HG03095 (cell line): ENCODE measurements around the gene HTR3E.
"Not testable (repeated sequence)": the region's sequence is repeated elsewhere in the genome, so short reads cannot be mapped to it uniquely, and the experiment has no call there.

Source experiments
- ATAC-seq: cut with Tn5 transposase; IDR thresholded peaks from one replicate; pipeline ENCODE4 v1.9.1; 2021; ENCODE audit warnings: moderate library complexity; ENCODE audit not compliant: unreplicated experiment

The HTR3E gene, protein sequence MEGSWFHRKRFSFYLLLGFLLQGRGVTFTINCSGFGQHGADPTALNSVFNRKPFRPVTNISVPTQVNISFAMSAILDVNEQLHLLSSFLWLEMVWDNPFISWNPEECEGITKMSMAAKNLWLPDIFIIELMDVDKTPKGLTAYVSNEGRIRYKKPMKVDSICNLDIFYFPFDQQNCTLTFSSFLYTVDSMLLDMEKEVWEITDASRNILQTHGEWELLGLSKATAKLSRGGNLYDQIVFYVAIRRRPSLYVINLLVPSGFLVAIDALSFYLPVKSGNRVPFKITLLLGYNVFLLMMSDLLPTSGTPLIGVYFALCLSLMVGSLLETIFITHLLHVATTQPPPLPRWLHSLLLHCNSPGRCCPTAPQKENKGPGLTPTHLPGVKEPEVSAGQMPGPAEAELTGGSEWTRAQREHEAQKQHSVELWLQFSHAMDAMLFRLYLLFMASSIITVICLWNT

DNA sequence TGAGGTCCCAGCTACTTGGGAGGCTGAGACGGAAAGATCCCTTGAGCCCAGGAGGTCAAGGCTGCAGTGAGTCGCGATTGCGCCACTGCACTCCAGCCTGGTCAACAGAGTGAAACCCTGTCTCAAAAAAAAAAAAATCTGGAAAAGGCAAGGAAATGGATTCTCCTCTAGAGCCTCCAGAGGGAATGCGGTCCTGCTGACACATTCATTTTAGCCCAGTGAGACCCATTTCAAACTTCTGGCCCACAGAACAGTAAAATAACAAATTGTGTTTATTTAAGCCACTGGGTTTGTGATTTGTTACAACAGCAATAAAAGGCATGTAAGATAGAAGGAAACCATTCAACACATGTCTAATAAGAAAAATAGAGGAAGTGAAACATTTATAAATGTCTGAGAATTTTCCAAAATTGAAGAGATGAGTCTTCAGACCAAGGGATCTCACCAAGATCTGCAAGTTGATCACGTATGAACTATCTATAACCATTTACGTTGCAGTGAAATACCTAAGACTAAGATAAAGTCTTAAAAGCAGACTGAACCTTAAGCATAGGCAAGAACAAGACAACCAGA, at the start of gene HTR3E:
Gene HTR3E (plus strand): TSS at position 254 of the 573 bp plus-strand sequence. CDS start 466 bp downstream, outside the sequence.
- ATAC-seq: no peak

DNA sequence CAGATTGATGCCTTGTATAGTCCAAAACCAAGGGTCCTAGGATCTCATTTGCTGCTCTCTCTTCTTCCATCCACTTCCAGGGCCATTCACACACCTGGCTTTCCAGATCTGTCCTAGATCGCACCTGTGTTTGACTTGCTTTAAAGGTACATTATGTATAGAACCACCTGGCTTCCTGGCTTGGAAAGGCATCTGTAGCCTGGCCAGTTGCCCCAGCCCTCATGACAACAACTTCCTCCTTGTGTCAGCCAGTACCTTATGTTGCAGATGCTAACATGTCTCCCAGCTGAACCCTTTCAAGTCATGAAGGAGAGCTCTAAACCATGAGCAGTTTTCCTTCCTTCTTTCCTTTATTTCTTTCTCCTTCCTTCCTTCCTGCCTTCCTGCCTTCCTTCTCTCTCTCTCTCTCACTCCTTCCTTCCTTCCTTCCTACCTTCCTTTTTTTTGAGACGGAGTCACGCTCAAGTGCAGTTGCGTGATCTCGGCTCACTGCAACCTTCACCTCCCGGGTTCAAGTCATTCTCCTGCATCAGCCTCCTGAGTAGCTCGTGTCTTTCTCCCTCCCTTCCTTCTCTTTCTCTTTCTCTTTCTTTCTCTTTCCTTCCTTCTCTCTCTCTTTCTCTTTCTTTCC, 46.5 kb upstream of the HTR3E start:
- ATAC-seq: no peak

DNA sequence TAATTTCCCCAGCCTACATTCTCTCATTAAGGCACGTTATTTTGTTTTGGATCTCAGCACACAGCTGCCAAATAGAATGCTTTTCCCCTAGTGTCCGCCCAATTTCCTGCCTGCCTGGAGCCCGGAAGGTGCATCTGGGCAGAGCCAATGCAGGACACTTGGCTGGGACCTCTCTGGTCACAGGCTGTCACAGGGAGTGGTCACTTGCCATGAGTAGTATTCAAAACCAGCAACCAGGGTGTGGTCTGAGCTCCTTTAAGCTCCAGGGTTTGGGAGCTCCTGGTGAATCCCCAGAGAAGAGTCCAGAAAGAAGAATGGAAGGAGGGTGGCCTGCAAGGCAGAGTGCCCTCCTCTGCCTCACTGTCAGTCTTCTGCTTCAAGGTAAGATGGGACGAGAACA, 44.1 kb upstream of the HTR3E start, which contains the start of gene HTR3C:
Gene HTR3C (plus strand): TSS at position 281 of the 400 bp plus-strand sequence. CDS start 34 bp downstream, at position 315.
- ATAC-seq: no peak

DNA sequence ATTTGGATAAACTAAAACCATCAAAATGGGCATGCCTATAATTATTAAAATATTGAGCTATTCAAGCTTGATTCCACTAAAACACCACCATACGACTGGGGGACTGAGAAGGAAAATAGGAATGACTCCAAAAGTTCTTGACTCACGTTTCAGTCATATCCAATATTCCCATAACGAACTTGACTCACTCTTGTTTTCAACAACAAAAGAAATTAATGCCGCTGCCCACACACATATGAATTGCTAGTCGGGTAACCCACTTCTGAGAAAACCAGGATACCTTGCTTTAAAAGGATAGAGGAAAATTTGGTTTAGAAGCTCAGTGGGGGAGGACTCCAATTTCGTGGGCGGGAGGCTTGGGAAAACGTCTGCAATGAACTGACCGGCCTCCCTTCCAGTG, 38.8 kb upstream of the HTR3E start:
- no peak for ATAC-seq

DNA sequence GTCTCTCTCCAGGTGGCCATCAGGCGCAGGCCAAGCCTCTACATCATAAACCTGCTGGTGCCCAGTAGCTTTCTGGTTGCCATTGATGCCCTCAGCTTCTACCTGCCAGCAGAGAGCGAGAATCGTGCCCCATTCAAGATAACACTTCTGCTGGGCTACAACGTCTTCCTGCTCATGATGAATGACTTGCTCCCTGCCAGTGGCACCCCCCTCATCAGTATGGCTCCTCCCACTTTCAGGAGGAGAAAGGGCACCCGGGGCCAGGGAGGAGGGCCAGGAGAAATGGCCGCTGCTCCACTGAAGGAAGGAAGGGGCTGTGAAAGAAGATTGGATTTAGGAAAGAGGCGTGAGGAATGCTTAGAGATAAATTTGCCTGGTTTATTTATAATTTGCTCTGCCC, 37.4 kb upstream of the HTR3E start:
- ATAC-seq: no peak

DNA sequence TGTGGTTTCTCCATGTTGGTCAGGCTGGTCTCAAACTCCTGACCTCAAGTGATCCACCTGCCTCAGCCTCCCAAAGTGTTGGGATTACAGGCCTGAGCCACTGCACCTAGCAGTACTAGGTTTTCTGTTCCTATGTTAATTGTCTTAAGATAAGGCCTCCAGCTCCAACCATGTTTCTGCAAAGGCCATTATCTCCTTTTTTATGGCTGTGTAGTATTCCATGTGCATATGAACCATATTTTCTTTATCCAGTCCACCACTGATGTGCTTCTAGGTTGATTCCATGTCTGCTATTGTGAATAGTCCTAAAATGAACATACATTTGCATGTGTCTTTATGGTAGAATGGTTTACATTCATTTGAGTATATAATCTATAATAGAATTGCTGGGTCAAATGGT, 34.2 kb upstream of the HTR3E start:
- no peak for ATAC-seq

DNA sequence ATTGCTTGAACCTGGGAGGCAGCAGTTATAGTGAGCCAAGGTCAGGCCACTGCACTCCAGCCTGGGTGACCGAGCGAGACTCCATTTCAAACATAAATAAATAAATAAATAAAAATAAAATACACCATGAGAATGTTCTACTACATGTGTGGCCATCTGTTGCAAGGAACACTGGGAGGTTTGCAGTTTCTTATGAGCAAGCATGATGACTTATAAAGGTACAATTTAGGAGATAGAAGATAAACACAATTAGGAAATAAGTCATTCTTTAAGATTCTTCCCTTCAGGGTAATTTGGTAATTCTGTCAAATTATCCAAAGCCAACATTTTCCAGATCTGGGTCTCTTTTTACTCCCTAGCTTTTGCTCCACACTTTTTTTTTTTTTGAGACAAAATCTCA, 30.7 kb upstream of the HTR3E start:
- no peak for ATAC-seq

DNA sequence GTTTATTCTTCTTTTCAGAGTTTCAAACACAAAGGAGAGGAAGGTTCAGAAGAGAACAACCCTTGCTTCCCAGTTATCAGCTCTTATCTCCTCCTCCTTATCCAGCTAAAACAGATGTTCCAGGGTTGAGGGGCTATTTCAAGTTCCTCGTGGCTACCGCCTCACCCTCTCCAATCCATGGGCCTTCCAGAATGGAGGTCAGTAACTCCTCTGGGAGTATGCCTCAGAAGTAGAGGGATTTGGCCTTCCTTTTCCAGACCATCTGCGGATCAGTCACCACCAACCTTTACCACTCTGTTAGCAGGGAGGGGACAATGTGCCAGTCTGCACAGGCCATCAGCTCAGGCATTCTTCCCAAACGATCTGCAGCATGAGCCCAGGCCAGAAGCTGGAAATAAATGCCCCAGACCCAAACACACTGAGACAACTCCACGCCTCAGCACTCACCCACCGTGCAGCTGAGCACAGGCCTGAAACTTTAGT, 29.2 kb upstream of the HTR3E start:
- no peak for ATAC-seq

DNA sequence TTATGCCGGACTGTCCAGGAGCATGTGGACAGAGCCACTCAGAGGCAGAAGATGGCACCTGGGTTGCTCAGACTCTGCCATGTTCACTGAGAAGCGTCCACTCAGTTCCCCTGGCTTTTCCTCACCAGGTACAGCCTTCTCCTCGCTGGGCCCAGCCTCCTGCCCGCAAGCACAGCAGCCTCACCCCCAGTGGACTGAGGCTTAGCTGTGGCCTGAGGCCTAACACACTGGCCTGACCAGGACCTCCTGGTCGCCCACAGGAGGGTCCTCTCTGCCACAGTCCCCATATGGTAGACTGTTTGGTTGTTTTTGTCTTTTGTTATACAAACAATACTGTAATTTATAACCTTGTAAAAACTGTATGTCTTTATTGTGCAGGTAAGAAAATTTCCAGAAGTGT, 28.5 kb upstream of the HTR3E start:
- no peak for ATAC-seq

DNA sequence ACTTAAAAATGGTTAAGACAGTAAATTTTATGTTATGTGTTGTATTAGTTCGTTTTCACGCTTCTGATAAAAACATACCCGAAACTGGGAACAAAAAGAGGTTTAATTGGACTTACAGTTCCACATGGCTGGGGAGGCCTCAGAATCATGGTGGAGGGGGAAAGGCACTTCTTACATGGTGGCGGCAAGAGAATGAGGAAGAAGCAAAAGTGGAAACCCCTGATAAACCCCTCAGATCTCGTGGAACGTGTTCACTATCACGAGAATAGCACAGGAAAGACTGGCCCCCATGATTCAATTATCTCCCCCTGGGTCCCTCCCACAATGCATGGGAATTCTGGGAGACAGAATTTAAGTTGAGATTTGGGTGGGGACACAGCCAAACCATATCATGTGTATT, 25.7 kb upstream of the HTR3E start:
- ATAC-seq: not testable (repeated sequence)

DNA sequence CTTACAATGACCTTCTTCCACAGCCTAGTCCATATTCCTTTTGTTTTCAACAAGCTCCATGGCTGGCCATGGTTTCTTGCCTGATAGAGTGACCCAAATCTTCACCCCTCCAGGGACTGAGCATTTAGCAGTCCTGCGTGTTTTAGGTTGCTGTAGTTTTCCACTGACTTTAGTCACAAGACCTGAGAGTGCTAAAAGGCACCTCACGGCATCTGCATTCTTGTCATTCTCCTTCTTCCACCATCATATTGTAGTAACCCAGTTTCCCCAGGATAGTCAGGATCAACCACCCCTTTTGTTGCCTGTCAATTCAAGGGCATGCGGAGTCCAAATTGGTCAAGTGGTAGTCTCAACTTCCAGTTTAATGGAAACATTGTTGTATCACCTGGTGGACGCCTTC, 23.2 kb upstream of the HTR3E start:
- ATAC-seq: no peak

DNA sequence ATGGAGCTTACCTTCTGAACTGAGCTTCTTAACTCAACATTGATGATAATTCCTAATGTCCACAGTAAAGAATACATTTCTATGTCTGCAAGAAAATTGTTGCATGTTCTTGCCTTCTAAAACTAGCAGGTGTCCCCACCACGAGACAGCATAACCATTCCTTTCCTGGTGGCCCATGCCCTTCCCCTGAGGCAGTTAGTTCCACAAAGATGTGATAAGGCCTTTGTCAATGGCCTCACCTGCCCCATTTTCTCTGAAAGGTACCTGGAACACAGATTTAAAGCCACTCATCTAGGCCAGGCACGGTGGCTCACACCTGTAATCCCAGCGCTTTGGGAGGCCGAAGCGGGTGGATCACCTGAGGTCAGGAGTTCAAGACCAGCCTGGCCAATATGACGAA, 21.0 kb upstream of the HTR3E start:
- no peak for ATAC-seq

DNA sequence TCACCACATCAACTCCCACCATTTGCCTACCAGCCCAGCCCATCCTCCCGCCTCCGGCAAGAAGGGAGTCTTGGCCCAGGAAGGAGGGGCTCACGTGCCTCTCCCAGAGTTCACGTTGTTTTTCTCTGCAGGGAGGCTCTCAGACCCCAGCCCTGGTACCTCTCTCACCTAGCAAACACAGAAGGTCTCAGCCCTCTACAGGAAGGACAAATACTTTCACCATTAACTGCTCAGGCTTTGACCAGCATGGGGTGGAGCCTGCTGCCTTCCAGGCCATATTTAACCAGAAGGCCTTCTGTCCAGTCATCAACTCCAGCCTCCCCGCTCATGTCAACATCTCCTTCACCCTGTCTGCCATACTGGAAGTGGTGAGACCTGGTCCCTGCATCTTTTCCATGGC, 19.0 kb upstream of the HTR3E start:
- no peak for ATAC-seq

DNA sequence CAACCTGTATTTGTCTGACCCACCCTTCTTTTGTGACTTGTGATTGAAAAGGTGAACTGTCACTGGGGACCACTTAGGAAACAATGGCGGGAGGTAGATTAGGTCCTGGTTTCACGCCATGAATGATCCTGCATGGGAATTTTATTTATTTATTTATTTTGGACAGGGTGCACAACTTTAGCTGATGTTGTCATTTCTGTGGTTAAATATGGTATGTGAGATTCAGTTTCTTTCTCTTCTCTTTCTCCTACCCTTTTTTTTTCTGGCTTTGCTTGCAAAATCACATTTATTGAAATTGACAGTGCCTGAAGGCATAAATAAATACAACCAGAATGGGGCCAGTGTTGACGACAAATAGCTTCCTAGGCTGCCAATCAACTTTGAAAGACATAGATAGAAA, 18.0 kb upstream of the HTR3E start:
- no peak for ATAC-seq

DNA sequence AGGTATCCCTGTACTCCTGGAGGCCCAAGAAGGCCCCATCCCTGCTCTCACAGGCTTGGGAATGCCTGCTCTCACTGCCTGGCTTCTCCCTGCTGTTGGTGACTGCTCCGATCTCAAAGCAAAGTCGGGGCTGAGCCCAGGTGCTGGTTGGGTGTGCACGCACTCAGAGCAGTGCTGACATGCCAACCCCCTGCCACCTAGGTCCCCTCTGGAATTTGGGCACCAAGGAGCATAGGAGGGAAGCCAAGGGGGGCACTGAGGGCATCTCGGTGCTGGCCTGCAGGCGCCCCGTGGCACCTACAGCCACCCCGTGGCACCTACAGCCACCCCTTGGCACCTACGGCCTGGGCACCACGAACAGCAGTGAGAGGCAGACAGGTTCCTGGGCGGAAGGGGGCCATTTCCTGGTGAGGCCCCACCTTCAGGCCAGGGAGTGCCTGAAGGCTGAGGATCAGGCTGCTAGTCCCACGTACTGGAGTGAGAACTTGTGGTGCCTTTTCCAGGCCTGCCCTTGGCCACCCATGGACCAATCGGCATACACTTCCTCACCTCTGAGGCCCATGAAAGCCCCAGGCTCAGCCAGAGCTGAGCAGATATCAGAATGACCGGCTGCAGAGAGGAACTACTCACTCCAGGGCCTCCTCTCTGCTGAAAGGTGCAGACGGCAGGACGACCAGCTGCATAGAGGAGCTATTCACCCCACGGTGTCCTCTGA, 15.6 kb upstream of the HTR3E start:
- no peak for ATAC-seq

DNA sequence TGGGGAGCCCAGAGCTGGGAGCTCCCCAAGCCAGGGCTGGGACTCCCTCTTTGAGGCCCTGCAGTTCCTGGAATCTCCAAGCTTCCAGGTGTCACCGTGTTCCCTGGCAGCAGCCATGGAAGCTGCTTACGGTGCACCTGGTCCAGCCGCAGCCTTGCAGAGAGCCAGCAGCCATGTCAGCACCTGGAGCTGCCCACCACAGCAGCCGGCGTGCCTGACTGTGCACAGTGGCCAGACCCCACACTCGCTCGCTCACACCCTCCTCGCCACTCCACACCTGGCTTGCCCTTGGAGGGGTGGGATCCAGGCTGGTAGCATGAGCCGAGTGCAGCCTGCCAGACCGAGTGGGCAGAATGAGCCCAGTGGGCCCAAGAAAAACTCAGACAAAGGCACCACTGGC, 14.8 kb upstream of the HTR3E start:
- no peak for ATAC-seq

DNA sequence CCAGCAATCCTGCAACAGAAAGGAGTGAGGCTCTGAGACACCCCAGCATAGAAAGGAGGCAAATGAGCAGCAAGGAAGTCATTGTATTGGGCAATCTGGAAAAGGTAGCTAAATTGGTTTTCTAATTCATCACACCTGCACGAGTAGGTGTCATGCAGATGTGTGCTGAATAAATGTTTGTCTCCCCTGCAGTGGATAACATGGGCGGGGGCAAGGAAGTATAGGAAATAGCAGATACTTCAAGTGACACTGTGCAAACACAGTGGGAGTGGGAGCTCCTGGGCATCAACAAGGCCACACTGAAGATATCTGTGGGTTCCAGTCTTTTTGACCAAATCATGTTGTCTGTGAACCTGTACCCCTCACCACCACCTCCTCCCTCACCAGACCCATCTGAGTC, 14.4 kb upstream of the HTR3E start:
- ATAC-seq: no peak

DNA sequence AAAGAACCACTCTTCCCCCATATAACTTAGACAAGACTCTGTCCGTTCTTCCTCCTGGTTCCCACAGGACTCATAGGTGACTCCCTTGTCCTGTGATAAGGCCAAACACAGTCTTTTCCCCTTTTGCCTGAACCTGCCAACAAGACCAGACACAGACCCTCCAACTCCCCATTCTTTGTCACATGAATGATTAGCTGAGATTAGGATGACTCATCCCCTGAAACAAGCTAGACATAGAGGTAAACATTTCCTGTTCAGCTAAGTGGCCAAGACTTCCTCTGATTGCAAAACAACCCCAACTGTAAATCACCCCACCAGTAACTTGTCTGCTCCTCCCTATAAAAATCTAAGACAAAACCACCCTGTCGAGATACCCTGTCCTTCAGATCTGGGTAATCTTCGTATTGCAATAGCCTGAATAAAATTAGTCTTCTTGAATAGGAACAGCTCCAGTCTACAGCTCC, 11.4 kb upstream of the HTR3E start:
- no peak for ATAC-seq

DNA sequence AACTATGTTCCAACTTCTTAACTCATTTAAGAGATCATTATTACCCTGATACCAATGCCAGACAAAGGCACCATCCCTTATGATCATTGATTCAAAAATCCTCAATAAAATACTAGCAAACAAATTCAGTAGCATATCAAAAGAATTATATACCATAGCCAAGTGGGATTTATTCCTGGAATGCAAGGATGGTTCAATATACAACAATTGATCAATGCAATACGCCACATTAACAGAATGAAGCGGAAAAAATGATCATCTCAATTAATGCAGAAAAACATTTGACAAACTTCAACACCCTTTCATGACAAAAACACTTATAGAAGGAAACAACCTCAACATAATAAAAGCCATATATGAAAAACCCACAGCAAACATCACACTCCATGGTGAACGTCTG, 4.7 kb upstream of the HTR3E start:
- no peak for ATAC-seq

DNA sequence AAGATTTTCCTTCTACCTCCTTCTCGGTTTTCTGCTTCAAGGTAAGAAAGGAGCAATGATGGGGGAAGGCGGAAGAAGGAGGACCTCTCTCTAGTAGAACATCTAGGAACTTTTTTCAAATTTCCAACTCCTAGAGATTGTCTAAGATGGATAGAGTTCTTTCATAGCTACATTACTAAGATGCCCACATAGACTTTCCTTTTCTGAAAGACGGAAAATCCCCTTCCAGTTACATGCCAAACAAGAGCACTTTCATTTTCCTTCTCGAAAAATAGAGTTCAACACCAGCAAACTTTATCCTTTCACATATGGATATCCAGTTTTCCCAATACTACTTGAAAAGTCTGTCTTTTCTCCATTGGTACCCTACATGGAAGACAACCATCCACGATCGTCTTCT, 692 bp downstream of the HTR3E start:
- ATAC-seq: no peak
